Measurements from ENCODE around the gene CELSR1. TPM values are rescaled to one million over a fixed set of nuclear protein-coding genes. Genes with fewer than 3 reads are reported as not detected.

CELSR1 gene
- total RNA-seq, 1 experiment from 2014 or later = 22.6 TPM

DNA sequence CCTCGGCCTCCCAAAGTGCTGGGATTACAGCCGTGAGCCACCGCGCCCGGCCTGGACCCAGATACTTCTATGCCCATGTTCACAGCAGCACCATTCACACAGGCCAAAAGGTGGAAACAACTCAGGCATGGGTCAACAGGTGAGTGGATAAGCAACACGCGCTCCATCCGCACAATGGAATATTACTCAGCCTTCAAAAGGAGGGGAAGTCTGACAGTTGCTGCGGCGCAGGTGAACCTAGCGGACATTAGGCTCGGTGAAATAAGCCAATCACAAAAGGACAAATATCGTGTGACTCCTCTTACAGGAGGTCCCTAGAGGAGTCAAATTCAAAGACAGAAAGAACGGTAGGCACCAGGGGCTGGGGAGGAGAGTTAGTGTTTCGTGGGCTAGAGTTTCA is 154.9 kb downstream of the CELSR1 start:
- no peak overlapping the region for H2BK20ac ChIP-seq (ENCODE audit: low read depth, low read length, poor library complexity, severe bottlenecking)
- no peaks in the 10 kb centered on the region for H3K27me3 ChIP-seq (ENCODE audit: insufficient read depth, low read length)
- TF ChIP-seq CTCF (conservative IDR thresholded peaks at IDR 0.05) = no peak
- H4K91ac ChIP-seq (ENCODE audit: insufficient read length, low read depth, low read length) = no peak overlapping the region
- no peaks in the 10 kb centered on the region for H3K79me1 ChIP-seq (ENCODE audit: insufficient read depth, low read depth, low read length, poor library complexity, severe bottlenecking)
- no peak overlapping the region for H2BK12ac ChIP-seq (ENCODE audit: insufficient read length, low read depth, low read length)
- no peak overlapping the region for H3K14ac ChIP-seq (ENCODE audit: insufficient read depth, low read length)
- H3K18ac ChIP-seq (ENCODE audit: insufficient read length, low read depth, low read length) = no peak overlapping the region
- no peak overlapping the region for H2BK5ac ChIP-seq (ENCODE audit: insufficient read length, low read length)
- H2AK5ac ChIP-seq (ENCODE audit: insufficient read length, low read length) = no peak overlapping the region
- no peak overlapping the region for H3K23ac ChIP-seq (ENCODE audit: insufficient read length, low read depth, low read length)
- H4K5ac ChIP-seq (ENCODE audit: insufficient read length, low read depth, low read length) = no peak overlapping the region
- H4K8ac ChIP-seq (replicated peaks; ENCODE audit: insufficient read length, low read depth, low read length) = no peak overlapping the region
- no peak overlapping the region for H2BK15ac ChIP-seq (ENCODE audit: low read depth, low read length)
- no peak overlapping the region for H3K4ac ChIP-seq (ENCODE audit: low read depth, low read length)
- H2AFZ ChIP-seq (ENCODE audit: low read length) = no peak overlapping the region
- H3T11ph ChIP-seq (ENCODE audit: low read length) = no peak overlapping the region
- no peaks in the 10 kb centered on the region for H3K79me2 ChIP-seq (ENCODE audit: insufficient read depth, low read length)
- H3K9me3 ChIP-seq (ENCODE audit: control insufficient read depth, low read depth, low read length) = no peaks in the 10 kb centered on the region
- H3K4me1 ChIP-seq (ENCODE audit: insufficient read depth, low read length) = peaks cover under 1% of the 10 kb centered on the region; the same call in 1 of the 2 replicates
- no peak overlapping the region for H3K27ac Mint-ChIP-seq
- H3K23me2 ChIP-seq (ENCODE audit: insufficient read length, low read depth, low read length, poor library complexity, severe bottlenecking) = peaks cover 3% of the 10 kb centered on the region
- peaks cover 29 to 32% of the 10 kb centered on the region in 2 experiments for H3K4me1 Mint-ChIP-seq
- no peaks in the 10 kb centered on the region for H3K27me3 Mint-ChIP-seq (ENCODE audit: low read depth)
- no CpG with 5 or more reads among the region's 15 CpGs for WGBS (ENCODE audit: extremely low coverage, insufficient read length, low lambda C conversion rate)
- no peak overlapping the region for H3K9ac ChIP-seq (ENCODE audit: extremely low read depth, insufficient read length, low read length)
- peaks cover 2% of the 10 kb centered on the region for H4K20me1 ChIP-seq (ENCODE audit: control insufficient read depth, insufficient read depth, insufficient read length)
- no peak overlapping the region for H3K4me3 Mint-ChIP-seq
- no peaks in the 10 kb centered on the region; a peak in 1 of 5 replicates for H3K9me3 Mint-ChIP-seq
- DNase-seq = no peak
- H3K27ac ChIP-seq (ENCODE audit: insufficient read length, low read depth, low read length) = no peak overlapping the region
- H3K4me2 ChIP-seq (ENCODE audit: insufficient read depth, insufficient read length, low read length) = no peak overlapping the region
- H3K56ac ChIP-seq (ENCODE audit: insufficient read length, low read depth, low read length) = no peak overlapping the region
- H2BK120ac ChIP-seq (ENCODE audit: low read depth, low read length, poor library complexity, severe bottlenecking) = no peak overlapping the region
- peaks cover 0 to 20% (median 11%) of the 10 kb centered on the region in 3 experiments; a peak in 4 of 7 replicates for H3K36me3 Mint-ChIP-seq (ENCODE audit: insufficient read depth in 1 of 3, low read depth in 3 of 3)

Measured in H9 (cell line).